ENCODE results near the gene KDM8.

KDM8 gene

DNA sequence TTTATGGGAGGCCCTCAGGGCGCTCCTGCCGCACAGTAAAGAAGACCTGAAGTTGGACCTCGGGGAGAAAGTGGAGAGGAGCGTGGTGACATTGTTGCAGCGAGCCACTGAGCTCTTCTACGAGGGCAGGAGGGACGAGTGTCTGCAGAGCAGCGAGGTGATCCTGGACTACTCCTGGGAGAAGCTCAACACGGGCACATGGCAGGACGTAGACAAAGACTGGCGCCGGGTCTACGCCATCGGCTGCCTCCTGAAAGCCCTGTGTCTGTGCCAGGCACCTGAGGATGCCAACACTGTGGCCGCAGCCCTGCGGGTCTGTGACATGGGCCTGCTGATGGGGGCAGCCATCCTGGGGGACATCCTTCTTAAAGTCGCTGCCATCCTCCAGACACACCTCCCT is 6.8 kb downstream of the KDM8 start:
- Histone ChIP-seq H3F3A (ENCODE audit: insufficient read depth, low read length) (no peaks in the 10 kb centered on the region), H2AFZ (ENCODE audit: low read length) (no peak overlapping the region), H3K79me2 (ENCODE audit: low read length) (no peaks in the 10 kb centered on the region), H3K4me2 (ENCODE audit: low read depth, low read length) (no peak overlapping the region), H4K20me1 (ENCODE audit: insufficient read depth, low read length) (no peaks in the 10 kb centered on the region), H3K4me1 (ENCODE audit: low read length) (no peaks in the 10 kb centered on the region), H3K27ac (ENCODE audit: low read length) (no peak overlapping the region), H3K9me2 (replicated peaks; ENCODE audit: insufficient read depth, low read length) (no peaks in the 10 kb centered on the region), H3K27me3 (replicated peaks; ENCODE audit: insufficient read depth, low read length) (no peaks in the 10 kb centered on the region), H3K9ac (ENCODE audit: low read length) (no peak overlapping the region), H3K4me3 (ENCODE audit: low read length) (no peak overlapping the region), H3K9me3 (replicated peaks; ENCODE audit: insufficient read depth, low read length) (no peaks in the 10 kb centered on the region), H3K36me3 (replicated peaks; ENCODE audit: insufficient read depth, low read length) (no peaks in the 10 kb centered on the region)
- no peak for DNase-seq
- no peak for TF ChIP-seq EZH2 (optimal IDR thresholded peaks at IDR 0.05; ENCODE audit: low read depth, low read length)
- no peak for TF ChIP-seq EZH2phosphoT487 (IDR thresholded peaks at IDR 0.05; ENCODE audit: low read length)

GRCh38 chr16:27211026-27211425 is 7.7 kb downstream of the KDM8 start:
- H3K4me3 ChIP-seq (ENCODE audit: low read length): no peak overlapping the region
- H3K9me2 ChIP-seq (replicated peaks; ENCODE audit: insufficient read depth, low read length): no peaks in the 10 kb centered on the region
- no peaks in the 10 kb centered on the region for H3K79me2 ChIP-seq (ENCODE audit: low read length)
- TF ChIP-seq EZH2phosphoT487 (IDR thresholded peaks at IDR 0.05; ENCODE audit: low read length): no peak
- no peak for TF ChIP-seq EZH2 (optimal IDR thresholded peaks at IDR 0.05; ENCODE audit: low read depth, low read length)
- TF ChIP-seq, protein P1, sequence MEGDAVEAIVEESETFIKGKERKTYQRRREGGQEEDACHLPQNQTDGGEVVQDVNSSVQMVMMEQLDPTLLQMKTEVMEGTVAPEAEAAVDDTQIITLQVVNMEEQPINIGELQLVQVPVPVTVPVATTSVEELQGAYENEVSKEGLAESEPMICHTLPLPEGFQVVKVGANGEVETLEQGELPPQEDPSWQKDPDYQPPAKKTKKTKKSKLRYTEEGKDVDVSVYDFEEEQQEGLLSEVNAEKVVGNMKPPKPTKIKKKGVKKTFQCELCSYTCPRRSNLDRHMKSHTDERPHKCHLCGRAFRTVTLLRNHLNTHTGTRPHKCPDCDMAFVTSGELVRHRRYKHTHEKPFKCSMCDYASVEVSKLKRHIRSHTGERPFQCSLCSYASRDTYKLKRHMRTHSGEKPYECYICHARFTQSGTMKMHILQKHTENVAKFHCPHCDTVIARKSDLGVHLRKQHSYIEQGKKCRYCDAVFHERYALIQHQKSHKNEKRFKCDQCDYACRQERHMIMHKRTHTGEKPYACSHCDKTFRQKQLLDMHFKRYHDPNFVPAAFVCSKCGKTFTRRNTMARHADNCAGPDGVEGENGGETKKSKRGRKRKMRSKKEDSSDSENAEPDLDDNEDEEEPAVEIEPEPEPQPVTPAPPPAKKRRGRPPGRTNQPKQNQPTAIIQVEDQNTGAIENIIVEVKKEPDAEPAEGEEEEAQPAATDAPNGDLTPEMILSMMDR (IDR thresholded peaks at IDR 0.05; ENCODE audit: low read length): no peak
- H3K9me3 ChIP-seq (replicated peaks; ENCODE audit: insufficient read depth, low read length): no peaks in the 10 kb centered on the region
- H3K36me3 ChIP-seq (replicated peaks; ENCODE audit: insufficient read depth, low read length): no peaks in the 10 kb centered on the region
- no peaks in the 10 kb centered on the region for H3K4me1 ChIP-seq (ENCODE audit: low read length)
- H3F3A ChIP-seq (ENCODE audit: insufficient read depth, low read length): no peaks in the 10 kb centered on the region
- H3K27ac ChIP-seq (ENCODE audit: low read length): no peak overlapping the region
- no peak overlapping the region for H3K9ac ChIP-seq (ENCODE audit: low read length)
- DNase-seq: no peak
- no peak overlapping the region for H2AFZ ChIP-seq (ENCODE audit: low read length)
- H4K20me1 ChIP-seq (ENCODE audit: insufficient read depth, low read length): no peaks in the 10 kb centered on the region
- H3K27me3 ChIP-seq (replicated peaks; ENCODE audit: insufficient read depth, low read length): no peaks in the 10 kb centered on the region
- no peak overlapping the region for H3K4me2 ChIP-seq (ENCODE audit: low read depth, low read length)

DNA sequence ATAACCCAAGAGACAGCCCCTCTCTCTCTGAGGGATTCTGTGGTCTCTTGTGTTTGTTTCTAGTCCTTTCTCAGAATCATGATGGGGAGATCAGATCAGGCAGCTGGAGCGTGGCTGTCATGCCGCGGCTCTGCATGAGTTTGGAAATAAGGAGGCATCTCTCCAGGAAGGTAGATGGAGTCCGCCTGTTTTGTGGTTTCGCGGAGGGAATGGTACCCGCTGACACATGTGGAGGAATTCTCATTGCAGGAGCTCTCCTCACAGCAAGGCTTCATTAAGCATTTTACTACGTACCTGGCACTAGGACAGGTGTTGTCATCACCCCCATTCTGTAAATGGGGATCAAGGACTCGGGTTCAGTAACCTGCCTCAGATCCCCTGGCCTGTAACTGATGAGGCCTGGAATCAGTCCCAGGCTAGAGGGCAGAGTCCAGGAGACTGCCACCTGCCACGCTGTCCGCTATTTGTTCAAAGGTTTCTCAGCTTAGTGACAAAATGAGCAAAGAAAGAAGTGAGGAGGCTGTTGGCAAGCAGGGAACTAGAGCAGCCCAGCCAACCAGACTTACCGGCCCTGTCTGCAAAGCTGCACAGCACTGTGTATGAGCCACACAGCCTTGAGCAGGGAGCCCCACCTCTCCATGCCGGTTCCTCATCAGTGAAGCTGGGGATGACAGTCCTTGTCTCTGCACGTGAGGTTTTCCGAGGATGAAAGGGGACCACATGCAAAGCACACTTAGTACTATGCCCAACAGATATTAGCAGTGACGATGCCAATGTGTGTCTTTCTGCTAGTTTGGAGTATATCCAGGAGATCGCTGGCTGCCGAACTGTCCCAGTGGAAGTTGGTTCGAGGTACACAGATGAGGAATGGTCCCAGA is 11.0 kb downstream of the KDM8 start:
- Histone ChIP-seq H3K79me2 (ENCODE audit: low read length) (no peaks in the 10 kb centered on the region), H3K36me3 (replicated peaks; ENCODE audit: insufficient read depth, low read length) (no peaks in the 10 kb centered on the region), H3K4me3 (ENCODE audit: low read length) (no peak overlapping the region), H3K4me1 (ENCODE audit: low read length) (no peaks in the 10 kb centered on the region), H3K9ac (ENCODE audit: low read length) (no peak overlapping the region), H3K27ac (ENCODE audit: low read length) (no peak overlapping the region), H3K4me2 (ENCODE audit: low read depth, low read length) (no peak overlapping the region), H3K9me3 (replicated peaks; ENCODE audit: insufficient read depth, low read length) (no peaks in the 10 kb centered on the region), H3F3A (ENCODE audit: insufficient read depth, low read length) (no peaks in the 10 kb centered on the region), H4K20me1 (ENCODE audit: insufficient read depth, low read length) (no peaks in the 10 kb centered on the region), H3K9me2 (replicated peaks; ENCODE audit: insufficient read depth, low read length) (no peaks in the 10 kb centered on the region), H2AFZ (ENCODE audit: low read length) (no peak overlapping the region), H3K27me3 (replicated peaks; ENCODE audit: insufficient read depth, low read length) (no peaks in the 10 kb centered on the region)
- TF ChIP-seq EZH2phosphoT487 (IDR thresholded peaks at IDR 0.05; ENCODE audit: low read length) (no peak), EZH2 (optimal IDR thresholded peaks at IDR 0.05; ENCODE audit: low read depth, low read length) (no peak)
- TF ChIP-seq, protein P1 (IDR thresholded peaks at IDR 0.05; ENCODE audit: low read length): no peak
- DNase-seq: no peak

- no peak for TF ChIP-seq EZH2phosphoT487 (IDR thresholded peaks at IDR 0.05; ENCODE audit: low read length)
- TF ChIP-seq, protein P1 (IDR thresholded peaks at IDR 0.05; ENCODE audit: low read length): no peak
- TF ChIP-seq EZH2 (optimal IDR thresholded peaks at IDR 0.05; ENCODE audit: low read depth, low read length): no peak
- H3K4me1 ChIP-seq (ENCODE audit: low read length): no peaks in the 10 kb centered on the region
- no peak overlapping the region for H2AFZ ChIP-seq (ENCODE audit: low read length)
- no peak for DNase-seq
- no peak overlapping the region for H3K9ac ChIP-seq (ENCODE audit: low read length)
- H3K27me3 ChIP-seq (replicated peaks; ENCODE audit: insufficient read depth, low read length): no peaks in the 10 kb centered on the region
- no peaks in the 10 kb centered on the region for H3F3A ChIP-seq (ENCODE audit: insufficient read depth, low read length)
- no peaks in the 10 kb centered on the region for H3K9me2 ChIP-seq (replicated peaks; ENCODE audit: insufficient read depth, low read length)
- no peak overlapping the region for H3K27ac ChIP-seq (ENCODE audit: low read length)
- H3K79me2 ChIP-seq (ENCODE audit: low read length): no peaks in the 10 kb centered on the region
- H4K20me1 ChIP-seq (ENCODE audit: insufficient read depth, low read length): no peaks in the 10 kb centered on the region
- H3K4me3 ChIP-seq (ENCODE audit: low read length): no peak overlapping the region
- H3K9me3 ChIP-seq (replicated peaks; ENCODE audit: insufficient read depth, low read length): no peaks in the 10 kb centered on the region
- no peak overlapping the region for H3K4me2 ChIP-seq (ENCODE audit: low read depth, low read length)
- no peaks in the 10 kb centered on the region for H3K36me3 ChIP-seq (replicated peaks; ENCODE audit: insufficient read depth, low read length)
Measured at GRCh38 chr16:27215660-27216059, 12.3 kb downstream of the KDM8 start.
